NT2/D1 (cell line): Measurements from ENCODE around the gene PILRA.
"Not testable (repeated sequence)": the region's sequence is repeated elsewhere in the genome, so short reads cannot be mapped to it uniquely, and the experiment has no call there.

Experiments used
- SUZ12 ChIP-seq: IDR thresholded peaks from 2 replicates; pipeline ENCODE4 v1.6.1; 2011; ENCODE audit not compliant: insufficient read length, insufficient read depth; ENCODE audit errors: extremely low read depth
- YY1 ChIP-seq: IDR thresholded peaks from 2 replicates; pipeline ENCODE4 v1.6.1; 2011; ENCODE audit not compliant: insufficient read length, insufficient read depth
- ZNF274 ChIP-seq: IDR thresholded peaks from 2 replicates; pipeline ENCODE4 v1.6.1; 2011; ENCODE audit warnings: mild to moderate bottlenecking, low read depth, low read length

- not testable (repeated sequence) for TF ChIP-seq SUZ12, YY1, ZNF274
Measured at GRCh38 chr7:100324194-100324593, 49.1 kb upstream of the PILRA start.
